Stromal cell of bone marrow (primary cell): ENCODE measurements around the gene ELOVL4.

Experiments used
- DNase-seq: peaks from one replicate; pipeline ENCODE4 v3.0.0-alpha.2; 2012; ENCODE audit warnings: low read depth

ELOVL4 gene

DNA sequence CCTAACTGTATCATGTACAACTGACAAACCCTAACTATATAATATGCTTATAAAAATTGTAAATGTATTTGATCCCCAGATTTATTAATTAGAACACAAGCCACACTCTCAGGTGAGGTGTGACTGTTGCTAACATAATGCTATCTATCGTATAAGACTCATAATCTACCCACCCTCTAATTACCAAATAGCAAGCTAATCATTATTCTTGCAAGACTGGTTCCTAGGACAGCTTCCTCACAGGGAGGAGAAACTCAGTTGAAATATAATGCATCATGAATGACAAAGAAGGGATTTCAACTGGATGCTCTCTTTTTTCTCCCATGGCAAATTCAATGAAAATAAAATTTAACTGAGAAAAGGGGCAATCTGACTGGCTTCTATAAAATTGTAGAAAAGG, 35.4 kb downstream of the ELOVL4 start:
- DNase-seq = no peak

DNA sequence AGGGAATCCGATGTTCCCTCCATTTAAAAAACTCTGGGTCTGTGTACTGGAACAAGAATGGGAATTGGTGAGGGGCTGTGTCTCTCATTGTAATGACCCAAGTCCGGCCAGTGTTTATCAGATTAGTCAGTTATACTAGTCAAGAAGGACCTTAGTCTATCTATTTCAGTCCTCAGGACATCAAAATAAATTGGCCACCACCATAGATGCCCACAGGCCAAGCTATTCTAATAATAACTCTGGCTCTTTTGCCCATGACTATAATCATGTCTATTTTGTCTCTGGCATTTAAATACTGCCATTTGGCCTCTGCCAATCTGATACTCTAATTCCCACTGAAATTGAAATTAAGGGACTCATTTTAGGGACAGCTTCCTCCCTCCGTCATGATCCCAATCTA, 37.8 kb downstream of the ELOVL4 start:
- no peak for DNase-seq

DNA sequence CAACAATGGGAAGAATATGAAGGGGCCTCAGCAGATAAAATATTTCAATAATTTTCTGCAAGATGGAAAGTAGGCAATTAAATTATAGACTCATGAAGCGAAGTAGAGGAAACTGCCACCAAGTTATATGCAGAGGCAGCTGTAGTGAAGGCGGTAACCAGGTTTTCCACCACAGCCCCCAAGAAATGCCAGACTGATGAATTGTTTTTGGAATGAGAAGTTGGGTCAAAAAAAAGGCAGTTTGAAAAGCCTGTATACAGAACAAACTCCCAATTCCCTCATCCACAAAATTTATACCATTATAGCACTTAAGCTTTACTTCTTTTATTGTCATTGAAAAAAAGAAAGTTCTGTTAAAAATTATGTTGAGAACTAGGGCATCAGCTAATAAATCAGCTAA, 45.3 kb downstream of the ELOVL4 start:
- DNase-seq = no peak

DNA sequence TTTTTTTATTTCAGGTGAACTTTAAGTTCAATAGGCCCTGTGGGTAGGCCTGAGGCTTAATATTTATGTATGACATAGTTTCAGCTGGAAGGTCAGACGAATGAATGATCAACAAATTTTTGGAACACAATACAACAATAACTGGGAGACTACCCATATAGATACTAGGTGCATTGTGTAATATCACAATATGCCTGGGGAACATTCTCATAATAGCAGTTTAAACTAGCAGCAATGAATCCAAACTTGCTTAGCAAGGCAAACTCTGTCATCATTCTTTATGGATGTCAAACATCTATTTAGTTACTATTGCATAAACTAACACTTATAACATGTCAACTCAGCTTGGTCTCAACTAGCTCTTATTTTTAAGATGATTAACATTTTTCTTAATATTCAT, 49.3 kb downstream of the ELOVL4 start:
- no peak for DNase-seq

DNA sequence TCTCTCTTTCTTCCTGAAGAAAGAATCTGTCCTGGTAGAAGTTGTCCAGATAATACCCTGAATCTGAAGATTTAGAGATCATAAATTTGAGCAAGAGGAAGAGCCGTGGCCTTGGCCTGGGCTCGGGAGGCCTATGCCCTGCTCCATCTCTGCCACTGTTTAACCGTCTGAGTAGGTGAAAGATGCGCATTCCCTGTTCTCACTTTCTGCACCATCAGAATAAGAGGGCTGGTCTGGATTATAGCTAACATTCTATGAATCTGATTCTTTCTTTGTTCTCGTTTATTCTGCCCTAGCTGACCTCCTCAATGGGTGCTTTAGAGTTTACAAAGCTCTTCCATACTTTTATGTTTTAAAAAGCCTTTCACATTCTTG, 51.3 kb downstream of the ELOVL4 start:
- DNase-seq = no peak

DNA sequence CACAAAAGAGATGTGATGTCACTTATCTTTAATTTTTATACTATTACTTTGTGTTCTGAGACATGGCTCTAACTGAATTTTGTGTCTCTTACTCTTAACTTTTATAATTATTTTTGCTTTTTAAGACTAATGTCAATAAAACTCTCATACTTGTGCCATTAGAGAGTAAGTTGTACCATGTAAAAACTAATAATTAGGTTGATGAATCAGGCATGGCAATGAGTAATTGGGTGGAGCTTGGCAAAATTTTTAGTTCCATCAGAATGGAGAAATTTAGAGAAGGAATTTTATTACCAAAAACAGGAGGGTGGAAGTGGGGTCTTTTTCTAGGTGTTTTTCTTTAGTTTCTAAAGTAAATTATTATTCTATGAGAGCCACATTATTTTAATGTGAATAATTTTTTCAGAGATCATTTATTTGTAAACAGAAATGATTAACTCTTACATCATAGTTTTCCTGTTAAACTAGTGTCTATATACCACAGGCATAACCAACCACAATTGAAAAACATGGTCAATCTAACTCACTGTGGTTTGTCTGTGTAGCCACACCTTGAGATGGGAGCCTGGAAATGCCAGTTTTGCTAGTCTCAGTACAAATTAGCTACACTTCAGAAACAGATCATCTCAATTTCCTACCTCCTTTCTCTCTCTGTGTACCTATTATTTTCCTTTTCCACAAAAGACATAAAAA, 51.8 kb downstream of the ELOVL4 start:
- DNase-seq = no peak

DNA sequence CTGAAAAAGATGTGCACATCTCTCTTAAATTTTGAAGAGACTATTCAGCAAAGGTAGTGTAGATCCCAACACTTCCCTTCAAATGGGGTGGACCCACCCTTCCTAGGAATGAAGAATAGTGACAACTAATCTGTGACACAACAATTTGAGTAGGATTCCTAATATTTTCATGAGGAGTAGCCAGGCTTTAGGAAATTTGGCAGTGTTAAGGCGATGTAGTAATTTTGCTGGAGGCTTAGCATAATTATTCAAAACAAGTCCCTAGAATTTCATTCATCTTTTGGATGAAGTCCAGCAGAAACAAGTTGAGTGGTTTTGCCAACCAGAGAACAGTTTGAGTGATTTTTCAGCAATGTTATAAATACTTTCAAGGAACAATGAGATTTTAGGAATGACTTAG, 52.4 kb downstream of the ELOVL4 start:
- peak; percentile 25 for DNase-seq

DNA sequence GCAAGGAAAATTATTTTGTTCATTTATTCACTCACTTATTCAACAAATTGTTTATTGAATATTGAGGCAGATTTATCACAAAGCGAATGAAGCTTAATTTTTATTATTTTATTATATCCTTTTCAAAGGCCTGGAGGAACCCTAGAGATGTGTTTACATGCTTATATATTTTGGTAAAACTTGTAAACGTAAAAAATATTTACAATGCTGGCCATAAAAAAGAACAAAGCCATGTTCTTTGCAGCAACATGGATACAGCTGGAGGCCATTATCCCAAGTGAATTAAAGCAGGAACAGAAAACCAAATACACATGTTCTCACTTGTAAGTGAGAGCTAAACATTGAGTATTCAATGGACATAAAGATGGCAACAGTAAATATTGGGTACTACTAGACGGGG, 58.8 kb downstream of the ELOVL4 start:
- no peak for DNase-seq

DNA sequence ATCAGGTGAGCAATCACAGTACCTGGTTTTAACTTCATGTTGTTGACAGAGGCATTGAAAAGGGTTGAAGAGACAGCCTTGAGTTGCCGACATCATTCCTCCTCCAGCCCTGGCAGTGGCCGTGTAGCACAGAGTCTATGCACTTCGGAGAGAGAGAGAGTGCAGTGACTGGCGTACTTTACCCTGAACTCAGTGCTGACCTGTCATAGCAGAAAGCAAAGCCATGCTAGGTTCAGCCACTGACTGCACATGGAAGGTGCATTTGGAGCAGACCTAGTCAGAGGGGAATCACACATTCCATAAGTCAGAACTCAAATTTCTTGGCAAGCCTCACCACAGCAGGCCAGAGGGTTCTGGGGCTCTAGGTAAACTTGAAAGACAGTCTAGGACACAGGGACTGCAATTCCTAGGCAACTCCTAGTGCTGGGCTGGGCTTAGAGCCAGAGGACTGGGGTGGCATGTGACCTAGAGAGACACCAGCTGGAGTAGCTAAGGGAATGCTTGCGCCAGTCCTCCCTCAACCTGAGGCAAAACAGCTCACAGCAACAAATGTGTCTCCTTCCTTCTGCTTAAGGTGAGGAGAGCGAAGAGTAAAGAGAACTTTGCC, 69.1 kb downstream of the ELOVL4 start:
- DNase-seq = no peak

DNA sequence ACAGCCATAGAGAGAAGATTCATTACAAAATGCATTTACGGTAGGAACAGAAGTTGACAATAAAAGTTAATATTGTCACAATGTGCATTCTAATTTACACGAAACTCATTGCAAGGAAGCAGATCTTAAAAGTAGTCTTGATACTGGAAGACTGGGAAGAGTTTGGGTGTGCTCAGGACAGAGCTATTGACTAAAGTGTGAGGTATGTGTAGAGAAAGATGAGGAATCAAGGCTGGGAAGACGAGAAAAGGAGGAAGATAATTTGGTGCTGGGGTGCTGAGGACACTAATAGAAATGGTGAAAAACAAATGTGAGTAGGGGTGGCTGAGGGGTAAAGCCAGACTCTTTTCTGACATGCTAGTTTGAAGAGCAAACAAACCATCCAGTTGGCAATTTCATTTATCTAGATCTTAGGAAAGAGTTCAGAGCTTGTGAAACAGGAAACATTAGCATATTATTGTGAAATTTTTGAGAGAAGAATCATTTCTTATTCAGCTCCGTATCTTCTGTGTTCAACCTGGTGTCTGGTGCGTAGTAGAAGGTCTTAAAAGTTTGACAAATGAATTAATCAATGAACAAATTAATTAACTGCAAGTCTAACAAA, 72.7 kb downstream of the ELOVL4 start:
- no peak for DNase-seq

DNA sequence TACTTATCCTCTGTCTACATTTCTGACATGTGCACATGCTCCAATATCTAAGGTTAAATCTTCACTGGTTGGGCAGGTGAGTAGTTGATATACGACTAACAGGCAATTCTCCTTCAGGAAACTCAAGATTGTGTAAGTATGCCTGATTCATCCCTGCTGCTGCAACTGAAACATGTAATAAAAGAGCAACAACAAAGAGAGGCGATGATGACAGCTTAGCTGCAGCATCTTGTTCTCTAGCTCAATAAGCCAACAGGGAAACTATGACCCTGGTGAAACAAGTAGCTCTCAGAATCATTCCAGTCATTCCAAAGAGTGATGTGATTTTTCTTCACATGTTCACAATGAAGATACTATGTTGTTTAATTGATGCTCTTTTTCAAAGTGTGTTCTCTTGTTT, 74.4 kb downstream of the ELOVL4 start:
- DNase-seq = peak; percentile 24

DNA sequence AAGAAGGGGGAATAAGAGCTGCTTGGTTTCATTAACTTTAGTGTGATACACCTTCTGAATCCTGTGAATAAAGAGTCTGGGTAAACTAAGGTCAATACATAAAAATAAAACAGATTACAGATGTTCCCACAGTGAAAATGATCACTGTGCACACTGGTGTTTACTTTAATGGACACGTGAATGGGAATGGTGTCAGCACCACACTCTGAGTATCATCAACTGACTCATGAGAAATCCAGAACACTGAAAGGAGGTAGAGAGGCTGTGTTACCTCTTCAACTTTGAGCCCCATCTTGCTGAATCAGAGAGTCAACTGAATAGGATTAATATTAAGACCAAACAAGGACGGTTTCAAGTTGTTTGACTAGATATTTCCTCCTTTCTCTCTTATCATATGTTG, 75.0 kb downstream of the ELOVL4 start:
- no peak for DNase-seq

DNA sequence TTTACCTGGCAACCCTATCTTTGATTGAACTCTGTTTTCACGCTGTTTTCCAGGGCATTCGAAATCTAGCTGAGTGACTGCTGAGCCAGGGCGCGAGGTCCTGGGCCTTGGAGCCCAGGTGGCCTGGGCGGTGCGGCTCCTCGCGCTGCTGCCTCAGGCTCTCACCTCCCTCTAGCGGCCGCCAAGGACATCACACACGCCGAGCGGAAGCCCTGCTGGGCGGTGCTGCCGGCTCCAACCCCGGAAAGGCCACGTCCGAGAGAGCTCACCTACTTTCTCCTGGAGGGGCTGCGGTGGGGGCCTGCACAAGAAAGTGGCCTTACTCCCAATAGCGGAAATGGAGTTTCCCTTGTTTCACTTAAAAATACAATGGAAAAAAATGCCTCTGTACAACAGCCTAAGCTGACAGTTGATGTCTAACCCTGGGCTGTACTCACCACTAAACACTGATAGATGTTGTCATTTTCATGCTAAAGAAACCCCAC, 77.7 kb downstream of the ELOVL4 start:
- DNase-seq = peak; percentile 33

DNA sequence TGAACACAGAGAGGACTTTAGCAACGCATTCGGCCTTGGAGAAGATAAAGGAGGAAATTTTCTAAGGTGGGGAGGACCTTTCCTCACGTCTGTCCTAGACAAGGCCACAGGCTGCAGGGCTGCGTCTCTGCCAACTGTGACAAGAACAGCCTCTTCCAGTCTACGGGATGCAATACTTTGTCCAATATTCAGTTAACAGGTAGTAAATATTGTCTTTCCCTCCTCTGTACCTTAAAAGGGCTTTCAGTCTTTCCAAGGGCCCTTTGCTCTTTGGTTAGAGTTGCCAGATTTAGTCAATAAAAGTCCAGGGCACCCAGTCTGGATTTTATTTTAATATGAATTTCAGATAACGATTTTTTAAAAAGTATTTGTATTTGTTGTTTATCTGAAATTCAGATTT, 78.2 kb downstream of the ELOVL4 start:
- DNase-seq = no peak

DNA sequence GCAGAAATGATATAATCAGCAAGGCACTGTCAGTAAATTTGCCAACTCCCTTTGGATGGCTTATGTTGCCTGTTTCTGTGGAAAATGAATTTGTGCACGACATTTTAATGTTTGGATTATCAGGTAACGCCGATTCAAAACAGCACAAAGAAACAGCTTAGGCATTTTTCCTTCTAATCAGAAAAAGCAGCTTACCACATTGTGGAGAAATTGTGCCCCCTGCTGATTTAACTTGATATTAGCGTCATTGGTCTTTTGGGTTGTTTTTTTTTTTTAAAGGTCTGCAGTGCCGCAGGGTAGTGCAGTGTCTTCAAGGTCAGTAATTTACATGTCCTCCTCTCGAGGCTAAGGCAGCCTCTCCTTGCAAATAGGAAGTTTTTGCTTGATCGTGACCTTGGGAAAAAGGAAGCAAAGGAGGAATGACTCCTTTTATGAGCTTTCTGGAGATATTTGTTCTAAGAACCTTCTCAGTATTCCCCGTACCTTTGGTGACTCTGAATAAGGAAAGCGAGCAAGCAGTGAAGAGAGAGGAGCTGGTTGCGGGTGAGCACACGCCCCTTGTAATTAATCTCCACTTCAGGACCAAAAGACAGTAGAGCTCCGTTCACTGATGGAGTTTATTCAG, 79.1 kb downstream of the ELOVL4 start:
- DNase-seq = peak; percentile 66
